Measurements from ENCODE around the gene HGS.

HGS gene

DNA sequence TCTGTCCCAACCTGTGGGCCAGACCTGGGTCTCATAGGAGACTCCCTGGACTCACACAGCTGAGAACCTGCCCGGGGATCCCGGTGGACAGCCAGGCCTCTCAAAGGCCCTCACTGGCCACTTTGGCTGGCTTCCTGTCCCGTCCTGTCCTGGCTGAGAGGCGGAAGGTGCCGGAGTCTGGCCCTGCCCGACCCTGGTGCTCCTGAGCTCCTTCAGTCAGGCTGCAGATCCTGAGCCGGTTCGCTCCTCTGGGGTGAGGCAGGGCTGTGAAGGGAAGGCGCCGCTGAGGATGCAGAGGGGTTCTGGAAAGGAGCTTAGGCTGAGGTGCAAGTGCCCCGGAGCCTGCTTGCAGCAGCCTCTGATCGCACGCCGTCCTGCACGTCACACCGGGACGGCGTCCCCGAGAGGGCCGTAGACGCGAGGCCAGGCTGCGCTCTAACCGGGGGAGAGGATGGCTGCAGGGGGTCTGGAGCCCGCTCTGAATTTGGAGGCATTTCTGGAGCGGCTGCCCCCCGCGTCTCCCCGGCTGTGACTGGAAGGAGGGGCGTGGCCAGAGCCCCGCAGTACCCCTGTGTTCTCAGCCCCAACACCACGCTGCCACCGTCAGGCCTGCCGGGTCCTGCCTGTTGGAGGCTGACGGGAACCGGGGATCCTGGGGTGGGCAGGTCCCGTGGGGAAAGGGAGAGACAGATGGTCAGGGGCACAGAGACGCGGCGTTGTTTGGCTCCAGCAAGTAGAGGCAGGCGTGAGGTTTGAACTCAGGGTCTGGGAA lies 4.1 kb downstream of the HGS start:
- Histone ChIP-seq H3K36me3 (ENCODE audit: control insufficient read depth, insufficient read depth, low read length) (peaks cover 55% of the 10 kb centered on the region), H3K27me3 (replicated peaks; ENCODE audit: control insufficient read depth, insufficient read depth, low read length) (no peaks in the 10 kb centered on the region), H3K4me3 (replicated peaks; ENCODE audit: low read depth, low read length) (no peak overlapping the region)
- no peak for DNase-seq (ENCODE audit: extremely low read depth, insufficient read length)
- no peak for TF ChIP-seq CTCF (IDR thresholded peaks at IDR 0.05; ENCODE audit: insufficient read depth, low read length, poor library complexity, severe bottlenecking)

DNA sequence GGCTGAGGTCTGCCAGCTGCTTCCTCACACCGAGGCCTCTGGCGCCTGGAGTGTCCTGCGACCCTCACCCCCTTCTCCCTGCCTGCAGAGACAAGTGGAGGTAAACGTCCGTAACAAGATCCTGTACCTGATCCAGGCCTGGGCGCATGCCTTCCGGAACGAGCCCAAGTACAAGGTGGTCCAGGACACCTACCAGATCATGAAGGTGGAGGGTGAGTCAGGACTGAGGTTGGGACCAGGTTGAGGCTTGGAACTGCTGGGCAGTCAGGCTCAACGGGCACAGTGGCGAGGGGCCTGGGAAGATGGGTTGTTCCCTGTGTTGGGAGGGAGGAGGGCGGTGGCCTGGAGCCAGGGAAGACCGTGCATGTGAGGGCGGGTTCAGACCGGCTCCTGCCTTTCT lies 4.8 kb downstream of the HGS start:
- no peaks in the 10 kb centered on the region for H3K27me3 ChIP-seq (replicated peaks; ENCODE audit: control insufficient read depth, insufficient read depth, low read length)
- no peak for TF ChIP-seq CTCF (IDR thresholded peaks at IDR 0.05; ENCODE audit: insufficient read depth, low read length, poor library complexity, severe bottlenecking)
- peaks cover 61% of the 10 kb centered on the region for H3K36me3 ChIP-seq (ENCODE audit: control insufficient read depth, insufficient read depth, low read length)
- DNase-seq (ENCODE audit: extremely low read depth, insufficient read length) = no peak
- no peak overlapping the region for H3K4me3 ChIP-seq (replicated peaks; ENCODE audit: low read depth, low read length)

DNA sequence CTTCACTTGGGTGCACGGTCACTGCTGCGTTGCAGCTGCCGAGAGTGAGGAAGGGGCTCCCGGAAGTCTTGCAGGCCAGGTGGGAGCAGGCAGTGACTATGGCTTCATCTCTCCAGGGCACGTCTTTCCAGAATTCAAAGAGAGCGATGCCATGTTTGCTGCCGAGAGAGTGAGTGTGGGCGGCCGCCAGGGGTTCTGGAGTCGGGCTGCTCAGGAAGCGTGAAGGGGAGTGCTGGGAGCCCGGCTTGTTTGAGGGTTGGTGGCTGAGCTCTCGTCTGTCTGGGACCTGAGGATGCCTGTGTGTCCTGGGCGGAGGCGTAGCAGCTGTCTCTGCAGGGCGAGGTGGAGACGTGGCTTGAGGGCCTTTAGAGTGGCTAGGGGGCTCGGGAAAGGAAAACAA lies 6.3 kb downstream of the HGS start:
- H3K27me3 ChIP-seq (replicated peaks; ENCODE audit: control insufficient read depth, insufficient read depth, low read length) = no peaks in the 10 kb centered on the region
- peaks cover 69% of the 10 kb centered on the region for H3K36me3 ChIP-seq (ENCODE audit: control insufficient read depth, insufficient read depth, low read length)
- no peak for TF ChIP-seq CTCF (IDR thresholded peaks at IDR 0.05; ENCODE audit: insufficient read depth, low read length, poor library complexity, severe bottlenecking)
- H3K4me3 ChIP-seq (replicated peaks; ENCODE audit: low read depth, low read length) = no peak overlapping the region
- DNase-seq (ENCODE audit: extremely low read depth, insufficient read length) = no peak

DNA sequence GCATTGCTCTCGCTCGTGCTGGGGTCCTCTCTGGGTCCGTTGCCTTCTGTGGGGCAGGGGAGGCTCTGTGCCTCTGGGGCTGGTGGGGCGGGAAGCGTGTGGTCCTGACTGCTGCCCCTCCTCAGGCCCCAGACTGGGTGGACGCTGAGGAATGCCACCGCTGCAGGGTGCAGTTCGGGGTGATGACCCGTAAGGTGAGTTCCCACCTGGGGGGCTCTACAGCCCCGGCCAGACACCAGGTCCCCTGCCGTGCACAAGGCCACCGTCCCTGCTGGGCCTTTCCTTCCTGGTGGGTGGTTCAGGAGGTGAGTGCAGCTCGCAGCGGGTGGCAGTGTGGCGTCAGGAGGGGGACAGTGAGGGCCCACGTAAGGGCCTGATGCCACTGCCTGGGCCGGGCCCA lies 6.7 kb downstream of the HGS start:
- DNase-seq (ENCODE audit: extremely low read depth, insufficient read length) = no peak

DNA sequence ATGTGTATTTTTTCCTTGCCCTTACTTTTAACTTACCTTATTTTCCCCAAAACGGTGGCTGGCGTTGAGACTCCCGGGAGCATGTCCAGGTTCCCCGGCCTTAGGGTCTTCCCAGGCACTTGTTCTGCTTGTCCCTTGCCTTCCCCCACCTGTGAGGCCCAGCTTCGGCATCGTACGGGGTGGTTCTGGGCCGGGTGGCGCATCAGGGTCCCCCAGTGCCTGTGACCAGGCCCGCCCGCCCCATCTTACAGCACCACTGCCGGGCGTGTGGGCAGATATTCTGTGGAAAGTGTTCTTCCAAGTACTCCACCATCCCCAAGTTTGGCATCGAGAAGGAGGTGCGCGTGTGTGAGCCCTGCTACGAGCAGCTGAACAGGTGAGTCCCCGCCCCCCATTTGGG lies 7.4 kb downstream of the HGS start:
- no peak for TF ChIP-seq CTCF (IDR thresholded peaks at IDR 0.05; ENCODE audit: insufficient read depth, low read length, poor library complexity, severe bottlenecking)

More for the DNA sequence above, 6.7 kb downstream of the HGS start:
- Histone ChIP-seq H3K27me3 (replicated peaks; ENCODE audit: control insufficient read depth, insufficient read depth, low read length) (no peaks in the 10 kb centered on the region), H3K36me3 (ENCODE audit: control insufficient read depth, insufficient read depth, low read length) (peaks cover 72% of the 10 kb centered on the region), H3K4me3 (replicated peaks; ENCODE audit: low read depth, low read length) (no peak overlapping the region)
- TF ChIP-seq CTCF (IDR thresholded peaks at IDR 0.05; ENCODE audit: insufficient read depth, low read length, poor library complexity, severe bottlenecking) = no peak

More for the DNA sequence above, 7.4 kb downstream of the HGS start:
- no peak for DNase-seq (ENCODE audit: extremely low read depth, insufficient read length)
- Histone ChIP-seq H3K36me3 (ENCODE audit: control insufficient read depth, insufficient read depth, low read length) (peaks cover 72% of the 10 kb centered on the region), H3K4me3 (replicated peaks; ENCODE audit: low read depth, low read length) (no peak overlapping the region), H3K27me3 (replicated peaks; ENCODE audit: control insufficient read depth, insufficient read depth, low read length) (no peaks in the 10 kb centered on the region)
